Activated naive CD4-positive, alpha-beta T cell treated with Interleukin-2 at 50 U/mL for 16 hours (primary cell): ENCODE results near the gene CAMK2B.

ENCODE experiments used
- DNase-seq: peaks from one replicate; pipeline ENCODE4 v3.0.0-alpha.2; 2020

Gene CAMK2B

GRCh38 chr7:44286182-44286617, 39.2 kb downstream of the CAMK2B start:
- no peak for DNase-seq

DNA sequence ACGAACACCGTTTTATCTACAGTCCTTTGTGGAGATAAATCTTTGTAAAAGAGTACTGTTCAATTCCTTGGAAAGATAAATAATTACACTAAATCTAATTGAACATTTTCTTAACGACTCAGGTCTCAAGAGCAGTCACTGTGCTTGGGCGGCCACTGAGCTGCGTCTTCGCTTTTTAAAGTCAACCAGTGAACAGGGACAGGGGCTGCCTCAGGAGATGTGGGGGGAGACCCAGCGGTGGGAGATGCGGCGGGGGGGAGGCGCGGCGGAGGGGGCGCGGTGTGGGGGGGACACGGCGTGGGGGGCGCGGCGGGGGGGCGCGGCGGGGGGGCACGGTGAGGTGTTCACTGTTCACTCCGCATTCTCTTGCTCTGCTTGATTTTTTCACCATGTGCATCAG, 39.8 kb downstream of the CAMK2B start:
- DNase-seq = no peak

GRCh38 chr7:44284881-44285541, 40.4 kb downstream of the CAMK2B start:
- no peak for DNase-seq

GRCh38 chr7:44284216-44284615, 41.2 kb downstream of the CAMK2B start:
- DNase-seq = no peak

GRCh38 chr7:44283381-44284211, 41.8 kb downstream of the CAMK2B start:
- no peak for DNase-seq

DNA sequence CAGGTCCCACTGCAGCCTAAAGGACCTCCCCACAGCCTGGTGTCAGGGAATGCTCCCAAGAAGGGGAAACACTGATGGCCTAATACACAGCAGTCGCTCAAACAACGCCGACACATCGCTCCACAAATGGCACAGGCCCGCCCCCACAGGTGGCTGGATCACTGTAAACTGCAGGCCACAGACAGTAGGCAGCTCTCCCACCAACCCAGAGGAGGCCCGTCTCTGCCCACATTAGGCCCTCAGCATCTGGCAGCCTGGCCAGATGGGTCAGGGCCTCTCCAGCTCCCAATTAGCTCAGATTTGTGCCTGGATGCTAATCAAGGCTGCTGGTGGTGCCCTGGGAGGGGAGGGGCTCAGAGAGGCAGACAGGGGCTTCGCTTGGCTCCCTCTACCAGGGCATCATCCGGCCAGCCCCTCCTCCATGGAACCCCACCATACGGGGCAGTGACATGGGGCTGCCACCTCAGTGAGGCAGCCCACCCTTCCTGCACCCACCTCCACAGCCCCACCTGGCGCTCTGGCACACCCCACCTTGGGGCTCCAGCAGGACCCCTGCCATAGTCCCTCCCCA, 42.7 kb downstream of the CAMK2B start:
- no peak for DNase-seq

- no peak for DNase-seq
Measured at GRCh38 chr7:44281811-44282600, 43.4 kb downstream of the CAMK2B start.

- DNase-seq = no peak
Measured at GRCh38 chr7:44280993-44281721, 44.2 kb downstream of the CAMK2B start.

- no peak for DNase-seq
Measured at GRCh38 chr7:44280636-44280992, 44.8 kb downstream of the CAMK2B start.

GRCh38 chr7:44279731-44280505, 45.5 kb downstream of the CAMK2B start:
- DNase-seq = no peak

- DNase-seq = no peak
Measured at GRCh38 chr7:44279286-44279685, 46.1 kb downstream of the CAMK2B start.

GRCh38 chr7:44278451-44279161, 46.8 kb downstream of the CAMK2B start:
- no peak for DNase-seq

GRCh38 chr7:44277851-44278250, 47.5 kb downstream of the CAMK2B start:
- DNase-seq = no peak

GRCh38 chr7:44277391-44277790, 48.0 kb downstream of the CAMK2B start:
- DNase-seq = no peak

DNA sequence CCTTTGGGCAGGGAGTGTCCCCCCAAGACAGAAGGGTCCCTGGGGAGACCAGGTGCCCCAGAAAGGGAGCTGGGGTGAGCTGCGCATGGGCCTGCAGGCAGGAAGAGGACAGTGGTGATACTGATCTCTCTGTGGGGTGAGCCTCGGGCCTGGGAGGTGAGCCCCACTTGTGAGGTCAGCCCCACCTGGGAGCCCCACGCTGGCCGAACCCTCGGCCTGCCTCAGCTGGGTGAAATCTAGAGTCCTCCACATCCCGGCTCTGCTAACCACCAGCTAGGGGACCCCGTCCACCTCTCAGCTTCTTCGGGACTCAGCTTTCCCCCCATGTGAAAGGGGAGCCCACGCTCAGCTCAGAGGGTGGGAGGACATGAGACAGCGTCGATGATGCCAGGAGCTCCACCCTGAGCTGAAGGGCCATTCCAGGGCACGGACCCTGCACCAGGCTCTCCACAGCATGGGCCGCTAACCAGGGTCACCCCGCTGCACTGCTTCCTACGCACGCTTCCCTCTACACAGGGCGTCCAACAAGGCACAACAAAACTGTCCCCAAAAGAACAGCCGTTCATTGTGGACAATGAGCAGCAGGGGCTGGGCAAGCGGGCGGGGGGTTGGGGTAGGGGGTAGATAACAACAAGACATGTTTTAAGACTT, 48.7 kb downstream of the CAMK2B start:
- no peak for DNase-seq

DNA sequence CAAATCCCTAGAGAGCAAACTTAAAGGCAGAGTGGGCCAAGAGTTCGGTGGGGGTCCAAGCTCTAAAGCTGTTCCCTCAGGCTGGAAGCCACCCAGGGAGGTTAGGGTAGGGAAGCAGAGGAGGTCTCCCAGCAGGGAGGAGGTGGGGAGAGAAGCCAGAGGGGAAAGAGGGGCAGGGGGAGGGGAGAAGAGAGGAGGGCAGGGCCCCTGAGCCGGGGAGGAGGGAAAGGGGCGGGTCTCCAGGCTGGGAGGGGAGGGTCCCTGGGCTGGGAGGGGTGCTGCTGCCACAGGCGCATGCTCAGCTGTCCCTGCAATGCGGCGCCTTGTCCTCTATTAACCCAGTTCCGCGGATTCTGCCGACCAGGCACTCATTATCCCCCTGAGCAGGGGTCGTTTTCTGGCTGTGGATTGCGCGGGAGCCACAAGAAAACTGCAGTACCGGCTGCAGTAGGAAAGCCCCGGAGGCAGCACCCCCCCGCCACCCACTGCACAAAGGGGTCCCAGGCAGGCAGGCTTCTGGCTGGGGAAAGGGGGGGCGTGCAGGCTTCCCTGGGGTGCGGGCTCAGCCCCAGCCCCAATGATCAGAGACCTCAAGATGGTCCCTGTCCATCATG, 49.3 kb downstream of the CAMK2B start:
- DNase-seq = no peak

DNA sequence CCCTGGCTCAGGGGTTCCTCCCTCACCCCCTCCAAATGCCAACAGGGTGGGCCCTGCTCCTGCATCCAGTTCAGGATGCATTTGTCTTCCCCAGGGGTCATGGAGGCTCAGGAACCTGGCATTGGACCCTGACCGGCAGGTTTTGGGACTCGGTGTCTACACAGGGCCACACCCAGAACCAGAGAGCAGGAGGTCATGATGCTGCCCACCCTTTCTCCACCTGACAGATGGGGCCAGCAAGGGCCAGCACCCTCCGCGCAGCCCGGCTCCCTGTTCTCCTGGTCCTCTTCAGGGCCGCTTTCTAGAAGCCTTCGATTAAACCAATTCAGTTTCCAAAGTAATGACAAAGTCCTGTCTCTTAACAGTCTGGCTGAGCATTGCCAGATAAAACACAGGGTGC, 50.2 kb downstream of the CAMK2B start:
- DNase-seq = no peak

GRCh38 chr7:44274623-44274975, 50.8 kb downstream of the CAMK2B start:
- DNase-seq = no peak

GRCh38 chr7:44273681-44274622, 51.4 kb downstream of the CAMK2B start:
- no peak for DNase-seq
